HepG2 (cell line): ENCODE measurements around the gene PRADC1. TPM values are rescaled to one million over a fixed set of nuclear protein-coding genes. Genes with fewer than 3 reads are reported as not detected.

Experiments
- RBM22 ChIP-seq: fragments of 200-400 bp; formaldehyde crosslinking; optimal IDR thresholded peaks from 2 replicates; pipeline ENCODE3; 2017; ENCODE audit warnings: mild to moderate bottlenecking, low read length, moderate library complexity
- REXO4 ChIP-seq: sonication (generic); formaldehyde crosslinking; IDR thresholded peaks from 2 replicates; pipeline ENCODE4 v1.8.0; 2022; ENCODE audit warnings: missing genetic modification reagents, mild to moderate bottlenecking, borderline replicate concordance
- SAFB2 ChIP-seq: sonication (generic); formaldehyde crosslinking; IDR thresholded peaks from 2 replicates; pipeline ENCODE4 v1.5.1; 2020; ENCODE audit warnings: missing genetic modification reagents, low read depth, mild to moderate bottlenecking, borderline replicate concordance
- SETDB1 ChIP-seq: sonication (generic); formaldehyde crosslinking; IDR thresholded peaks from 2 replicates; pipeline ENCODE4 v1.5.1; 2020; ENCODE audit warnings: missing genetic modification reagents, mild to moderate bottlenecking, borderline replicate concordance
- TIGD3 ChIP-seq: sonication (generic); formaldehyde crosslinking; IDR thresholded peaks from 2 replicates; pipeline ENCODE4 v1.5.1; 2020; ENCODE audit warnings: mild to moderate bottlenecking, missing genetic modification reagents, borderline replicate concordance
- ZBTB43 ChIP-seq: sonication (generic); formaldehyde crosslinking; conservative IDR thresholded peaks from 2 replicates; pipeline ENCODE4 v1.4.0; 2020; ENCODE audit warnings: missing genetic modification reagents
- ZBTB49 ChIP-seq: sonication (generic); formaldehyde crosslinking; IDR thresholded peaks from 2 replicates; pipeline ENCODE4 v1.4.0; 2020; ENCODE audit warnings: missing genetic modification reagents, borderline replicate concordance
- ZNF879 ChIP-seq: sonication (generic); formaldehyde crosslinking; IDR thresholded peaks from 2 replicates; pipeline ENCODE4 v1.8.1; 2023; ENCODE audit warnings: missing genetic modification reagents
- ZNF891 ChIP-seq: sonication (generic); formaldehyde crosslinking; IDR thresholded peaks from 2 replicates; pipeline ENCODE4 v1.5.0; 2020; ENCODE audit warnings: mild to moderate bottlenecking, missing genetic modification reagents
- polyA plus RNA-seq, 8 experiments: library from polyadenylated mRNA; depleted of rRNA in 3 of 8; stranded (reverse) in 7 of 8; unstranded in 1 of 8; fragments of >200 nt; fragmentation: Illumina TruSeq in 4 of 8; extraction: Trizol in 4 of 8; gene quantifications; 2 replicates each; pipeline versions ENCODE4 v1.2.1 to v1.2.3, GENCODE V29; 2011 to 2016; ENCODE audit warnings: low read depth in 4 of 8, missing spikeins in 1 of 8, mixed read lengths in 1 of 8; ENCODE audit not compliant: insufficient read depth in 1 of 8
- total RNA-seq, 5 experiments: library from RNA; depleted of rRNA; stranded (reverse); fragments of >200 nt; fragmentation: Illumina TruSeq; extraction: Trizol; gene quantifications; 2 replicates each; pipeline ENCODE4 v1.2.3, GENCODE V29; 2016; ENCODE audit warnings: low read depth in 1 of 5
- TF ChIP-seq, protein P1 (sequence below): sonication (generic); formaldehyde crosslinking; IDR thresholded peaks from 2 replicates; pipeline ENCODE4 v1.8.1; 2022; ENCODE audit warnings: low read depth, mild to moderate bottlenecking, missing genetic modification reagents
- TF ChIP-seq, protein P2 (sequence below): conservative IDR thresholded peaks from 2 replicates; pipeline ENCODE4 v1.6.1; 2018; ENCODE audit warnings: missing genetic modification reagents
- TF ChIP-seq, protein P3 (sequence below): sonication (generic); formaldehyde crosslinking; conservative IDR thresholded peaks from 2 replicates; pipeline ENCODE4 v1.4.0; 2020; ENCODE audit warnings: missing genetic modification reagents

Gene PRADC1
- total and polyA plus RNA-seq, 2 of the 13 experiments (the other 11 are each of a cell fraction or from before 2014, with no cell fraction given): 12.1 to 37.2 TPM

DNA sequence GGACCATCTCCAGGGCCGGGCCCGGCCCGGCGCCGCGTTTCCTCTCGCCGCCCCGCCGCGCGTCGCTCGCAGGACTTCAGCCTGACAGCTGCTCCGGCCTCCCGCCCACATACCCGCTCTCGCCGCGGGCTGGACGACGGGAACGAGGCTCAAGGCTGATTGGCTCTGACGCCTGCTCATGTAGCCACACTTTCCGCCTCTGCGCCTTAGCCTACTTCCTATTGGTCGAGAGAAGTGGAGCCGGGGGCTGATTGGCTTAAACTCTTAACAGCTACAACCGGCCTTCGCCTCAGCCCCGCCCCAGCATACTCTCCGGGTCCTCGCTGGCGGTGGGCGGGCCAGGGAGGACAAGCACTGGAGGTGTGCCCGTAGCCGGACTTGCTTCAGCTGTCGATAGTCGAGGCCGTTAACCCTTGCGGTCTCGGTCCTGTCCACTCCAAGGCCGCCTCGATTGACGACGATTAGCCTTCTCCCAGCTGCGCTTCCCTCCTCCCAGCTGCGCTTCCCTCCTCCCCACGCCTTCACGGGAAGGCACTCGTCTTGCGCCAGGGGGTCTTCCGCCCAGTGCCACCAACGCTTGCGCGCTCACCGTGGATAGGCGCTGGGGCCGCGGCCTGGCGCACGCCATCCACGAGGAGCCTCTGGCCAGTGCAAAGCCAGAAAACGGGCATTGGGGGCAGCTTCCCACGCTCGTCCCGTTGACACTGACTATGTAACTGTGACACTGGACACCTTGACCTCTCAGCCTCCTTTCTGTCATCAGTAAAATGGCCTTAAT lies at the start of gene PRADC1 (continued):
- TF ChIP-seq, protein P1, sequence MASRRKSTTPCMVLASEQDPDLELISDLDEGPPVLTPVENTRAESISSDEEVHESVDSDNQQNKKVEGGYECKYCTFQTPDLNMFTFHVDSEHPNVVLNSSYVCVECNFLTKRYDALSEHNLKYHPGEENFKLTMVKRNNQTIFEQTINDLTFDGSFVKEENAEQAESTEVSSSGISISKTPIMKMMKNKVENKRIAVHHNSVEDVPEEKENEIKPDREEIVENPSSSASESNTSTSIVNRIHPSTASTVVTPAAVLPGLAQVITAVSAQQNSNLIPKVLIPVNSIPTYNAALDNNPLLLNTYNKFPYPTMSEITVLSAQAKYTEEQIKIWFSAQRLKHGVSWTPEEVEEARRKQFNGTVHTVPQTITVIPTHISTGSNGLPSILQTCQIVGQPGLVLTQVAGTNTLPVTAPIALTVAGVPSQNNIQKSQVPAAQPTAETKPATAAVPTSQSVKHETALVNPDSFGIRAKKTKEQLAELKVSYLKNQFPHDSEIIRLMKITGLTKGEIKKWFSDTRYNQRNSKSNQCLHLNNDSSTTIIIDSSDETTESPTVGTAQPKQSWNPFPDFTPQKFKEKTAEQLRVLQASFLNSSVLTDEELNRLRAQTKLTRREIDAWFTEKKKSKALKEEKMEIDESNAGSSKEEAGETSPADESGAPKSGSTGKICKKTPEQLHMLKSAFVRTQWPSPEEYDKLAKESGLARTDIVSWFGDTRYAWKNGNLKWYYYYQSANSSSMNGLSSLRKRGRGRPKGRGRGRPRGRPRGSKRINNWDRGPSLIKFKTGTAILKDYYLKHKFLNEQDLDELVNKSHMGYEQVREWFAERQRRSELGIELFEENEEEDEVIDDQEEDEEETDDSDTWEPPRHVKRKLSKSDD (CRISPR knock-in tag): peak; percentile 87
- TF ChIP-seq RBM22 (no peak), ZBTB43 (no peak; the same call in 1 of the 2 replicates), ZNF891 (peak; percentile 63; the same call in 1 of the 2 replicates), TIGD3 (peak; percentile 7; the same call in 1 of the 2 replicates), ZBTB49 (peak; percentile 81; the same call in 1 of the 2 replicates), SAFB2 (CRISPR knock-in tag) (0 out of 2 replicates have a peak, but pooled peaks have one; percentile 56), REXO4 (peak; percentile 83; the same call in 1 of the 2 replicates), ZNF879 (CRISPR knock-in tag) (peak; percentile 86; the same call in 1 of the 2 replicates), SETDB1 (CRISPR knock-in tag) (no peak; the same call in 1 of the 2 replicates)
- TF ChIP-seq, protein P2, sequence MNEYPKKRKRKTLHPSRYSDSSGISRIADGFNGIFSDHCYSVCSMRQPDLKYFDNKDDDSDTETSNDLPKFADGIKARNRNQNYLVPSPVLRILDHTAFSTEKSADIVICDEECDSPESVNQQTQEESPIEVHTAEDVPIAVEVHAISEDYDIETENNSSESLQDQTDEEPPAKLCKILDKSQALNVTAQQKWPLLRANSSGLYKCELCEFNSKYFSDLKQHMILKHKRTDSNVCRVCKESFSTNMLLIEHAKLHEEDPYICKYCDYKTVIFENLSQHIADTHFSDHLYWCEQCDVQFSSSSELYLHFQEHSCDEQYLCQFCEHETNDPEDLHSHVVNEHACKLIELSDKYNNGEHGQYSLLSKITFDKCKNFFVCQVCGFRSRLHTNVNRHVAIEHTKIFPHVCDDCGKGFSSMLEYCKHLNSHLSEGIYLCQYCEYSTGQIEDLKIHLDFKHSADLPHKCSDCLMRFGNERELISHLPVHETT: 0 out of 2 replicates have a peak, but pooled peaks have one; percentile 72
- TF ChIP-seq, protein P3, sequence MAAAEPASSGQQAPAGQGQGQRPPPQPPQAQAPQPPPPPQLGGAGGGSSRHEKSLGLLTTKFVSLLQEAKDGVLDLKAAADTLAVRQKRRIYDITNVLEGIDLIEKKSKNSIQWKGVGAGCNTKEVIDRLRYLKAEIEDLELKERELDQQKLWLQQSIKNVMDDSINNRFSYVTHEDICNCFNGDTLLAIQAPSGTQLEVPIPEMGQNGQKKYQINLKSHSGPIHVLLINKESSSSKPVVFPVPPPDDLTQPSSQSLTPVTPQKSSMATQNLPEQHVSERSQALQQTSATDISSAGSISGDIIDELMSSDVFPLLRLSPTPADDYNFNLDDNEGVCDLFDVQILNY (CRISPR knock-in tag): peak; percentile 92
